Measurements from ENCODE around the gene PPP1R3G. TPM values are rescaled to one million over a fixed set of nuclear protein-coding genes. Genes with fewer than 3 reads are reported as not detected.

PPP1R3G gene
- total RNA-seq, 1 experiment from 2014 or later: 0.15 TPM

DNA sequence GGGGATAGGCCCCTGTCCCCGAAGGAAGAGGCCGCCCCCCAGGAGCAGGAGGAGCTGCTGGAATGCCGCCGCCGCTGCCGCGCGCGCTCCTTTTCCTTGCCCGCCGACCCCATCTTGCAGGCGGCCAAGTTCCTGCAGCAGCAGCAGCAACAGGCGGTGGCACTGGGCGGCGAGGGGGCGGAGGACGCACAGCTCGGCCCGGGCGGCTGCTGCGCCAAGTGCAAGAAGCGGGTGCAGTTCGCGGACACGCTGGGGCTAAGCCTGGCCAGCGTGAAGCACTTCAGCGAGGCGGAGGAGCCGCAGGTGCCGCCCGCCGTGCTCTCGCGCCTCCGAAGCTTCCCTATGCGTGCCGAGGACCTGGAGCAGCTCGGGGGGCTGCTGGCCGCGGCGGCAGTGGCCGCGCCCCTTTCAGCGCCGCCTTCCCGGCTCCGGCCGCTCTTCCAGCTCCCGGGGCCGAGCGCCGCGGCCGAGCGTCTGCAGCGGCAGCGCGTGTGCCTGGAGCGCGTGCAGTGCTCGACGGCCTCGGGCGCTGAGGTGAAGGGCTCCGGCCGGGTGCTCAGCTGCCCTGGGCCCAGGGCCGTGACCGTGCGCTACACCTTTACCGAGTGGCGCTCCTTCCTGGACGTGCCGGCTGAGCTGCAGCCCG lies 630 bp downstream of the PPP1R3G start (continued):
- TF ChIP-seq, protein P1, sequence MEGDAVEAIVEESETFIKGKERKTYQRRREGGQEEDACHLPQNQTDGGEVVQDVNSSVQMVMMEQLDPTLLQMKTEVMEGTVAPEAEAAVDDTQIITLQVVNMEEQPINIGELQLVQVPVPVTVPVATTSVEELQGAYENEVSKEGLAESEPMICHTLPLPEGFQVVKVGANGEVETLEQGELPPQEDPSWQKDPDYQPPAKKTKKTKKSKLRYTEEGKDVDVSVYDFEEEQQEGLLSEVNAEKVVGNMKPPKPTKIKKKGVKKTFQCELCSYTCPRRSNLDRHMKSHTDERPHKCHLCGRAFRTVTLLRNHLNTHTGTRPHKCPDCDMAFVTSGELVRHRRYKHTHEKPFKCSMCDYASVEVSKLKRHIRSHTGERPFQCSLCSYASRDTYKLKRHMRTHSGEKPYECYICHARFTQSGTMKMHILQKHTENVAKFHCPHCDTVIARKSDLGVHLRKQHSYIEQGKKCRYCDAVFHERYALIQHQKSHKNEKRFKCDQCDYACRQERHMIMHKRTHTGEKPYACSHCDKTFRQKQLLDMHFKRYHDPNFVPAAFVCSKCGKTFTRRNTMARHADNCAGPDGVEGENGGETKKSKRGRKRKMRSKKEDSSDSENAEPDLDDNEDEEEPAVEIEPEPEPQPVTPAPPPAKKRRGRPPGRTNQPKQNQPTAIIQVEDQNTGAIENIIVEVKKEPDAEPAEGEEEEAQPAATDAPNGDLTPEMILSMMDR (IDR thresholded peaks at IDR 0.05): no peak
- TF ChIP-seq RELA (CRISPR knock-in tag; IDR thresholded peaks at IDR 0.05; ENCODE audit: borderline replicate concordance): peak; percentile 82
- no peak for TF ChIP-seq EMX1 (CRISPR knock-in tag; IDR thresholded peaks at IDR 0.05)
- TF ChIP-seq, protein P2, sequence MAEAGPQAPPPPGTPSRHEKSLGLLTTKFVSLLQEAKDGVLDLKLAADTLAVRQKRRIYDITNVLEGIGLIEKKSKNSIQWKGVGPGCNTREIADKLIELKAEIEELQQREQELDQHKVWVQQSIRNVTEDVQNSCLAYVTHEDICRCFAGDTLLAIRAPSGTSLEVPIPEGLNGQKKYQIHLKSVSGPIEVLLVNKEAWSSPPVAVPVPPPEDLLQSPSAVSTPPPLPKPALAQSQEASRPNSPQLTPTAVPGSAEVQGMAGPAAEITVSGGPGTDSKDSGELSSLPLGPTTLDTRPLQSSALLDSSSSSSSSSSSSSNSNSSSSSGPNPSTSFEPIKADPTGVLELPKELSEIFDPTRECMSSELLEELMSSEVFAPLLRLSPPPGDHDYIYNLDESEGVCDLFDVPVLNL (CRISPR knock-in tag; IDR thresholded peaks at IDR 0.05; ENCODE audit: borderline replicate concordance, low read depth): peak; percentile 84; the same call in 1 of the 2 replicates
- TF ChIP-seq ZBTB21 (CRISPR knock-in tag; IDR thresholded peaks at IDR 0.05; ENCODE audit: borderline replicate concordance): no peak
- TF ChIP-seq, protein P3, sequence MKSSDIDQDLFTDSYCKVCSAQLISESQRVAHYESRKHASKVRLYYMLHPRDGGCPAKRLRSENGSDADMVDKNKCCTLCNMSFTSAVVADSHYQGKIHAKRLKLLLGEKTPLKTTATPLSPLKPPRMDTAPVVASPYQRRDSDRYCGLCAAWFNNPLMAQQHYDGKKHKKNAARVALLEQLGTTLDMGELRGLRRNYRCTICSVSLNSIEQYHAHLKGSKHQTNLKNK (CRISPR knock-in tag; IDR thresholded peaks at IDR 0.05): no peak
- TF ChIP-seq PRRX2 (CRISPR knock-in tag; IDR thresholded peaks at IDR 0.05): no peak
- TF ChIP-seq TEAD1 (CRISPR knock-in tag; IDR thresholded peaks at IDR 0.05): peak; percentile 84; the same call in 1 of the 2 replicates
- TF ChIP-seq, protein P4, sequence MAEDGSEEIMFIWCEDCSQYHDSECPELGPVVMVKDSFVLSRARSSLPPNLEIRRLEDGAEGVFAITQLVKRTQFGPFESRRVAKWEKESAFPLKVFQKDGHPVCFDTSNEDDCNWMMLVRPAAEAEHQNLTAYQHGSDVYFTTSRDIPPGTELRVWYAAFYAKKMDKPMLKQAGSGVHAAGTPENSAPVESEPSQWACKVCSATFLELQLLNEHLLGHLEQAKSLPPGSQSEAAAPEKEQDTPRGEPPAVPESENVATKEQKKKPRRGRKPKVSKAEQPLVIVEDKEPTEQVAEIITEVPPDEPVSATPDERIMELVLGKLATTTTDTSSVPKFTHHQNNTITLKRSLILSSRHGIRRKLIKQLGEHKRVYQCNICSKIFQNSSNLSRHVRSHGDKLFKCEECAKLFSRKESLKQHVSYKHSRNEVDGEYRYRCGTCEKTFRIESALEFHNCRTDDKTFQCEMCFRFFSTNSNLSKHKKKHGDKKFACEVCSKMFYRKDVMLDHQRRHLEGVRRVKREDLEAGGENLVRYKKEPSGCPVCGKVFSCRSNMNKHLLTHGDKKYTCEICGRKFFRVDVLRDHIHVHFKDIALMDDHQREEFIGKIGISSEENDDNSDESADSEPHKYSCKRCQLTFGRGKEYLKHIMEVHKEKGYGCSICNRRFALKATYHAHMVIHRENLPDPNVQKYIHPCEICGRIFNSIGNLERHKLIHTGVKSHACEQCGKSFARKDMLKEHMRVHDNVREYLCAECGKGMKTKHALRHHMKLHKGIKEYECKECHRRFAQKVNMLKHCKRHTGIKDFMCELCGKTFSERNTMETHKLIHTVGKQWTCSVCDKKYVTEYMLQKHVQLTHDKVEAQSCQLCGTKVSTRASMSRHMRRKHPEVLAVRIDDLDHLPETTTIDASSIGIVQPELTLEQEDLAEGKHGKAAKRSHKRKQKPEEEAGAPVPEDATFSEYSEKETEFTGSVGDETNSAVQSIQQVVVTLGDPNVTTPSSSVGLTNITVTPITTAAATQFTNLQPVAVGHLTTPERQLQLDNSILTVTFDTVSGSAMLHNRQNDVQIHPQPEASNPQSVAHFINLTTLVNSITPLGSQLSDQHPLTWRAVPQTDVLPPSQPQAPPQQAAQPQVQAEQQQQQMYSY (CRISPR knock-in tag; IDR thresholded peaks at IDR 0.05): peak; percentile 8; the same call in 1 of the 2 replicates
- TF ChIP-seq, protein P5, sequence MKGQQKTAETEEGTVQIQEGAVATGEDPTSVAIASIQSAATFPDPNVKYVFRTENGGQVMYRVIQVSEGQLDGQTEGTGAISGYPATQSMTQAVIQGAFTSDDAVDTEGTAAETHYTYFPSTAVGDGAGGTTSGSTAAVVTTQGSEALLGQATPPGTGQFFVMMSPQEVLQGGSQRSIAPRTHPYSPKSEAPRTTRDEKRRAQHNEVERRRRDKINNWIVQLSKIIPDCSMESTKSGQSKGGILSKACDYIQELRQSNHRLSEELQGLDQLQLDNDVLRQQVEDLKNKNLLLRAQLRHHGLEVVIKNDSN (CRISPR knock-in tag; IDR thresholded peaks at IDR 0.05): peak; percentile 50; the same call in 1 of the 2 replicates
- TF ChIP-seq ZNF219 (CRISPR knock-in tag; IDR thresholded peaks at IDR 0.05; ENCODE audit: borderline replicate concordance): peak; percentile 25; the same call in 1 of the 2 replicates
- no peak for TF ChIP-seq SOX15 (CRISPR knock-in tag; IDR thresholded peaks at IDR 0.05)
- peak; percentile 90 for TF ChIP-seq FOXP1 (CRISPR knock-in tag; IDR thresholded peaks at IDR 0.05; ENCODE audit: borderline replicate concordance)
- TF ChIP-seq, protein P6, sequence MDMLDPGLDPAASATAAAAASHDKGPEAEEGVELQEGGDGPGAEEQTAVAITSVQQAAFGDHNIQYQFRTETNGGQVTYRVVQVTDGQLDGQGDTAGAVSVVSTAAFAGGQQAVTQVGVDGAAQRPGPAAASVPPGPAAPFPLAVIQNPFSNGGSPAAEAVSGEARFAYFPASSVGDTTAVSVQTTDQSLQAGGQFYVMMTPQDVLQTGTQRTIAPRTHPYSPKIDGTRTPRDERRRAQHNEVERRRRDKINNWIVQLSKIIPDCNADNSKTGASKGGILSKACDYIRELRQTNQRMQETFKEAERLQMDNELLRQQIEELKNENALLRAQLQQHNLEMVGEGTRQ (CRISPR knock-in tag; IDR thresholded peaks at IDR 0.05): no peak
- no peak for TF ChIP-seq GTF2I (CRISPR knock-in tag; conservative IDR thresholded peaks at IDR 0.05)
- peak; percentile 91; the same call in 1 of the 2 replicates for TF ChIP-seq TCF7 (CRISPR knock-in tag; IDR thresholded peaks at IDR 0.05; ENCODE audit: low read depth)
- TF ChIP-seq, protein P7, sequence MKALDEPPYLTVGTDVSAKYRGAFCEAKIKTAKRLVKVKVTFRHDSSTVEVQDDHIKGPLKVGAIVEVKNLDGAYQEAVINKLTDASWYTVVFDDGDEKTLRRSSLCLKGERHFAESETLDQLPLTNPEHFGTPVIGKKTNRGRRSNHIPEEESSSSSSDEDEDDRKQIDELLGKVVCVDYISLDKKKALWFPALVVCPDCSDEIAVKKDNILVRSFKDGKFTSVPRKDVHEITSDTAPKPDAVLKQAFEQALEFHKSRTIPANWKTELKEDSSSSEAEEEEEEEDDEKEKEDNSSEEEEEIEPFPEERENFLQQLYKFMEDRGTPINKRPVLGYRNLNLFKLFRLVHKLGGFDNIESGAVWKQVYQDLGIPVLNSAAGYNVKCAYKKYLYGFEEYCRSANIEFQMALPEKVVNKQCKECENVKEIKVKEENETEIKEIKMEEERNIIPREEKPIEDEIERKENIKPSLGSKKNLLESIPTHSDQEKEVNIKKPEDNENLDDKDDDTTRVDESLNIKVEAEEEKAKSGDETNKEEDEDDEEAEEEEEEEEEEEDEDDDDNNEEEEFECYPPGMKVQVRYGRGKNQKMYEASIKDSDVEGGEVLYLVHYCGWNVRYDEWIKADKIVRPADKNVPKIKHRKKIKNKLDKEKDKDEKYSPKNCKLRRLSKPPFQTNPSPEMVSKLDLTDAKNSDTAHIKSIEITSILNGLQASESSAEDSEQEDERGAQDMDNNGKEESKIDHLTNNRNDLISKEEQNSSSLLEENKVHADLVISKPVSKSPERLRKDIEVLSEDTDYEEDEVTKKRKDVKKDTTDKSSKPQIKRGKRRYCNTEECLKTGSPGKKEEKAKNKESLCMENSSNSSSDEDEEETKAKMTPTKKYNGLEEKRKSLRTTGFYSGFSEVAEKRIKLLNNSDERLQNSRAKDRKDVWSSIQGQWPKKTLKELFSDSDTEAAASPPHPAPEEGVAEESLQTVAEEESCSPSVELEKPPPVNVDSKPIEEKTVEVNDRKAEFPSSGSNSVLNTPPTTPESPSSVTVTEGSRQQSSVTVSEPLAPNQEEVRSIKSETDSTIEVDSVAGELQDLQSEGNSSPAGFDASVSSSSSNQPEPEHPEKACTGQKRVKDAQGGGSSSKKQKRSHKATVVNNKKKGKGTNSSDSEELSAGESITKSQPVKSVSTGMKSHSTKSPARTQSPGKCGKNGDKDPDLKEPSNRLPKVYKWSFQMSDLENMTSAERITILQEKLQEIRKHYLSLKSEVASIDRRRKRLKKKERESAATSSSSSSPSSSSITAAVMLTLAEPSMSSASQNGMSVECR (CRISPR knock-in tag; IDR thresholded peaks at IDR 0.05; ENCODE audit: borderline replicate concordance): 0 out of 2 replicates have a peak, but pooled peaks have one; percentile 21
- TF ChIP-seq HMGA2 (CRISPR knock-in tag; IDR thresholded peaks at IDR 0.05): no peak
- no peak for TF ChIP-seq ZNF416 (CRISPR knock-in tag; IDR thresholded peaks at IDR 0.05)
- peak; percentile 79; the same call in 1 of the 2 replicates for TF ChIP-seq TEAD4 (CRISPR knock-in tag; IDR thresholded peaks at IDR 0.05)
- TF ChIP-seq, protein P8, sequence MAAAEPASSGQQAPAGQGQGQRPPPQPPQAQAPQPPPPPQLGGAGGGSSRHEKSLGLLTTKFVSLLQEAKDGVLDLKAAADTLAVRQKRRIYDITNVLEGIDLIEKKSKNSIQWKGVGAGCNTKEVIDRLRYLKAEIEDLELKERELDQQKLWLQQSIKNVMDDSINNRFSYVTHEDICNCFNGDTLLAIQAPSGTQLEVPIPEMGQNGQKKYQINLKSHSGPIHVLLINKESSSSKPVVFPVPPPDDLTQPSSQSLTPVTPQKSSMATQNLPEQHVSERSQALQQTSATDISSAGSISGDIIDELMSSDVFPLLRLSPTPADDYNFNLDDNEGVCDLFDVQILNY (CRISPR knock-in tag; IDR thresholded peaks at IDR 0.05): no peak
- TF ChIP-seq, protein P9, sequence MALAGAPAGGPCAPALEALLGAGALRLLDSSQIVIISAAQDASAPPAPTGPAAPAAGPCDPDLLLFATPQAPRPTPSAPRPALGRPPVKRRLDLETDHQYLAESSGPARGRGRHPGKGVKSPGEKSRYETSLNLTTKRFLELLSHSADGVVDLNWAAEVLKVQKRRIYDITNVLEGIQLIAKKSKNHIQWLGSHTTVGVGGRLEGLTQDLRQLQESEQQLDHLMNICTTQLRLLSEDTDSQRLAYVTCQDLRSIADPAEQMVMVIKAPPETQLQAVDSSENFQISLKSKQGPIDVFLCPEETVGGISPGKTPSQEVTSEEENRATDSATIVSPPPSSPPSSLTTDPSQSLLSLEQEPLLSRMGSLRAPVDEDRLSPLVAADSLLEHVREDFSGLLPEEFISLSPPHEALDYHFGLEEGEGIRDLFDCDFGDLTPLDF (CRISPR knock-in tag; IDR thresholded peaks at IDR 0.05): 0 out of 2 replicates have a peak, but pooled peaks have one; percentile 6
- peak; percentile 77; the same call in 1 of the 2 replicates for TF ChIP-seq CREM (CRISPR knock-in tag; IDR thresholded peaks at IDR 0.05)
